Lung (tissue), 12 donors: Measurements from ENCODE around the gene SRP19. TPM values are rescaled to one million over a fixed set of nuclear protein-coding genes. Genes with fewer than 3 reads are reported as not detected.
"Not testable (repeated sequence)": the region's sequence is repeated elsewhere in the genome, so short reads cannot be mapped to it uniquely, and the experiment has no call there.

Experiments
- ATAC-seq: fragments of 200-7000 bp; cut with Tn5 transposase; one replicate; pipeline ENCODE4 v1.9.1; 2020; ENCODE audit warnings: moderate number of reproducible peaks; ENCODE audit not compliant: insufficient read depth, low FRiP score
- DNase-seq, 3 donors: peaks; one replicate each; pipeline ENCODE4 v3.0.0-alpha.2; 2013 to 2017
- H3K27ac ChIP-seq, 2 donors: one replicate each; pipeline ENCODE4 v1.5.1; 2013; ENCODE audit warnings: mild to moderate bottlenecking in 2 of 2, moderate library complexity in 2 of 2, control low read depth in 1 of 2, inconsistent platforms in 1 of 2, low read depth in 1 of 2, low read length in 1 of 2
- H3K27me3 ChIP-seq, 3 donors: one replicate each; pipeline ENCODE4 v1.5.1; 2013; ENCODE audit warnings: low read length in 2 of 3; ENCODE audit not compliant: control insufficient read depth in 3 of 3, insufficient read depth in 3 of 3
- H3K36me3 ChIP-seq, 4 donors: one replicate each; pipeline ENCODE4 v1.5.1; 2013; ENCODE audit warnings: low read length in 4 of 4, mild to moderate bottlenecking in 1 of 4, moderate library complexity in 1 of 4; ENCODE audit not compliant: control insufficient read depth in 4 of 4, insufficient read depth in 4 of 4
- H3K4me1 ChIP-seq, 5 donors: one replicate each; pipeline ENCODE4 v1.5.1; 2013; ENCODE audit warnings: low read length in 5 of 5, mild to moderate bottlenecking in 2 of 5, moderate library complexity in 1 of 5; ENCODE audit not compliant: control insufficient read depth in 5 of 5, insufficient read depth in 5 of 5
- H3K4me3 ChIP-seq: one replicate; pipeline ENCODE4 v1.5.1; 2013; ENCODE audit warnings: mild to moderate bottlenecking, control low read depth, moderate library complexity
- H3K9ac ChIP-seq, 2 donors: one replicate each; pipeline ENCODE4 v1.5.1; 2013; ENCODE audit warnings: low read length in 2 of 2, control low read depth in 1 of 2; ENCODE audit not compliant: insufficient read depth in 1 of 2
- H3K9me3 ChIP-seq, 4 donors: one replicate each; pipeline ENCODE4 v1.5.1; 2013; ENCODE audit warnings: low read length in 3 of 4, mild to moderate bottlenecking in 1 of 4, moderate library complexity in 1 of 4; ENCODE audit not compliant: control insufficient read depth in 4 of 4, insufficient read depth in 3 of 4
- WGBS, 2 donors: extraction: QIAGEN DNeasy Blood & Tissue Kit; methylation state at CpG; one replicate each; pipeline ENCODE4 v1.1.7; 2013; 5-methylcytosine and 5-hydroxymethylcytosine counted together
- polyA plus RNA-seq, 2 donors: library from polyadenylated mRNA; stranded (reverse); fragments of 200-250 nt; gene quantifications; one replicate each; pipeline ENCODE4 v1.2.1, GENCODE V29; 2013
- total RNA-seq, 2 donors: library from RNA; depleted of rRNA in 1 of 2; stranded (reverse); fragments of >200 nt in 1 of 2; gene quantifications; one replicate each; pipeline ENCODE4 v1.2.1, GENCODE V29; 2014 to 2021
- TF ChIP-seq, protein P1 (sequence below): IDR thresholded peaks from 2 replicates; pipeline ENCODE4 v1.5.1; 2012; ENCODE audit warnings: mild to moderate bottlenecking; ENCODE audit errors: control extremely low read depth, extremely low read depth
- donor health status: control.
- donor health status: control.
- donor health status: Bipolar disorder and iron deficiency.
- donor health status: healthy.
- donor health status: DM: yes; HTN: yes; CAD: no.

The SRP19 gene
- total and polyA plus RNA-seq, 4 donors: 30.3 to 81.0 (median 57.0) TPM

DNA sequence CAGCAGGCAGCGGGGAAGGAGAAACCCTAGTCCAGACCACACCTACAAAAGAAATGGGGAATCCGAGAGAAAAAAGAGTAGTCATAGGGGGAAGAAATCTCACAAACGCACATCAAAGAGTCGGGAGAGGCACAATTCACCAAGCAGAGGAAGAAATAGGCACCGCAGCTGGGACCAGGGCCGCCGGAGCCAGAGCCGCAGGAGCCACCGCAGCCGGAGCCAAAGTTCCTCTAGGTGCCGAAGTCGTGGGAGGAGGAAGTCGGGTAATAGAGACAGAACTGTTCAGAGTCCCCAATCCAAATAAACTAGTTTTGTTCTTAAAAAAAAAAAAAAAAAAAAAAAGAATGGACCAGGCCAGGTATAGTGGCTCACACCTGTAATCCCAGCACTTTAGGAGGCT is 31.7 kb downstream of the SRP19 start:
- TF ChIP-seq, protein P1, sequence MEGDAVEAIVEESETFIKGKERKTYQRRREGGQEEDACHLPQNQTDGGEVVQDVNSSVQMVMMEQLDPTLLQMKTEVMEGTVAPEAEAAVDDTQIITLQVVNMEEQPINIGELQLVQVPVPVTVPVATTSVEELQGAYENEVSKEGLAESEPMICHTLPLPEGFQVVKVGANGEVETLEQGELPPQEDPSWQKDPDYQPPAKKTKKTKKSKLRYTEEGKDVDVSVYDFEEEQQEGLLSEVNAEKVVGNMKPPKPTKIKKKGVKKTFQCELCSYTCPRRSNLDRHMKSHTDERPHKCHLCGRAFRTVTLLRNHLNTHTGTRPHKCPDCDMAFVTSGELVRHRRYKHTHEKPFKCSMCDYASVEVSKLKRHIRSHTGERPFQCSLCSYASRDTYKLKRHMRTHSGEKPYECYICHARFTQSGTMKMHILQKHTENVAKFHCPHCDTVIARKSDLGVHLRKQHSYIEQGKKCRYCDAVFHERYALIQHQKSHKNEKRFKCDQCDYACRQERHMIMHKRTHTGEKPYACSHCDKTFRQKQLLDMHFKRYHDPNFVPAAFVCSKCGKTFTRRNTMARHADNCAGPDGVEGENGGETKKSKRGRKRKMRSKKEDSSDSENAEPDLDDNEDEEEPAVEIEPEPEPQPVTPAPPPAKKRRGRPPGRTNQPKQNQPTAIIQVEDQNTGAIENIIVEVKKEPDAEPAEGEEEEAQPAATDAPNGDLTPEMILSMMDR: no peak
- WGBS, 2 donors: 95 to 97% methylated on average over 13 of the region's 13 CpGs
- H3K27ac ChIP-seq: no peak overlapping the region
- peaks cover under 1 to 20% (median 13%) of the 10 kb centered on the region in 4 donors for H3K36me3 ChIP-seq
- no peaks in the 10 kb centered on the region for H3K27me3 ChIP-seq
- H3K9me3 ChIP-seq: no peaks in the 10 kb centered on the region
- ATAC-seq (no peak), DNase-seq (no peak)
- no peak overlapping the region for H3K9ac ChIP-seq
- H3K4me1 ChIP-seq: peaks cover 0 to 11% (median 0%) of the 10 kb centered on the region in 5 donors
- H3K4me3 ChIP-seq: no peak overlapping the region

DNA sequence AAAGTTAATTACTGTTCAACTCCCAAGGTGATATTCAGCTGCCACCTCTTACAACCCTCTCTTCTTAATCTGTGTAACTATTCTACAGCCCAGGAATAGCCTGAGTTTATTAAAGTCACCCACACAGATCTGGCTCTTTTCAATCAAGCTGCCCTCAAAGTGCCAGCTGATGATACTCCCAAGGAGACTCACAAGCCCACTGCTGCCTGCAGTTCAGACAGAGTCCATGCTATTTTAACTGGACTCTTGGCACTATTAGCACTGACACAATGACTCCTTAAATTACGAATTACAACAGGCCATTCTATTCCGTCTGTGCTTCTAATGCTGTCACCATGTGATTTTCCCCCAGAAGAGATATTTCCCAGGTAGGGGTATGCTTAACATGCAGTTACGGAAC is 34.6 kb downstream of the SRP19 start:
- H3K4me3 ChIP-seq: no peak overlapping the region
- TF ChIP-seq, protein P1: no peak
- no peaks in the 10 kb centered on the region for H3K27me3 ChIP-seq
- H3K27ac ChIP-seq: peak overlapping the region in 1 of 2 donors; percentile 65
- H3K4me1 ChIP-seq: peaks cover 0 to 11% (median 0%) of the 10 kb centered on the region in 5 donors
- H3K9me3 ChIP-seq: no peaks in the 10 kb centered on the region
- ATAC-seq (no peak), DNase-seq (no peak)
- WGBS, 2 donors: 95 to 97% methylated on average over 3 of the region's 3 CpGs
- no peak overlapping the region for H3K9ac ChIP-seq
- H3K36me3 ChIP-seq: peaks cover 8 to 31% (median 18%) of the 10 kb centered on the region in 4 donors

DNA sequence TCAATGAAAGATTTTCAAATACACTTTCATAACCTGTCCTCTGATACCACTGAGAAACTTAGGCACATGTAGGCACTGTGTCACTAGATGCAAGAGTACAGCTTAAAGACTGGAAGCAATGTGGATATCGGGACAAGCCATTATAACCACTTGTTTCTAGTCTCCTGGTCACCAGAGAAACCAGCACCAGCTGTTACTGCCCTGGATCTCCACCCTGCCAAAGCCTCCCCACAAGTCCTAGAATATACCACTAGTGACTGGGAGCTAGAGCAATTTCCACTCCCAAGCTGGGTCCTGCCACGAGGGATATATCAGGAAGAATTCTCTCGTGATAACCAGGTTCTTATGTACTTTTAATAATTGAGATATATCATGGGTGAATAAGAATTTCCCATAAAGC is 41.5 kb downstream of the SRP19 start:
- H3K27me3 ChIP-seq: no peaks in the 10 kb centered on the region
- no peaks in the 10 kb centered on the region for H3K9me3 ChIP-seq
- H3K4me1 ChIP-seq: no peaks in the 10 kb centered on the region
- ATAC-seq (no peak), DNase-seq (no peak)
- WGBS, 2 donors: 94 to 96% methylated on average over 3 of the region's 3 CpGs
- TF ChIP-seq, protein P1: no peak
- H3K4me3 ChIP-seq: no peak overlapping the region
- H3K36me3 ChIP-seq: peaks cover 13 to 34% (median 21%) of the 10 kb centered on the region in 4 donors
- H3K27ac ChIP-seq: no peak overlapping the region
- H3K9ac ChIP-seq: no peak overlapping the region

DNA sequence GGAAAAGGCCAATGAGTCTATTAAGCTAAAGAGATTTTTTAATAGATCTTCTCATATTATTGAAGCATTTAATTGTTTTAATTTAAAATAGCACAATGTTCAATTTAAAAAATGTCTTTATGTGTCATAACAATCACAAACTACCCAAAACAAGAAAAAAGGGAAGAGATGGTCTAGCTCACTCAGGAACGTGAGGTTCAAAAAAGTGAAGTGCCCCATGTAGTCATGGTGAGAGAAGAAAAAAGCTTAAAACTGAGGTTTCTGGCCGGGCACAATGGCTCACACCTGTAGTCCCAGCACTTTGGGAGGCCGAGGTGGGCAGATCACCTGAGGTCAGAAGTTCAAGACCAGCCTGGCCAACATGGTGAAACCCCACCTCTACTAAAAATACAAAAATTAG is 43.9 kb downstream of the SRP19 start:
- H3K27me3 ChIP-seq, H3K27ac ChIP-seq, H3K4me1 ChIP-seq, H3K9ac ChIP-seq, H3K4me3 ChIP-seq, DNase-seq, H3K9me3 ChIP-seq, ATAC-seq: not testable (repeated sequence)
- H3K36me3 ChIP-seq: peaks cover 12 to 38% (median 17%) of the 10 kb centered on the region in 4 donors
- WGBS, 2 donors: 47 to 86% methylated on average over 3 of the region's 3 CpGs
